GM23338 (cell line): Measurements from ENCODE around the gene EHD3. TPM values are rescaled to one million over a fixed set of nuclear protein-coding genes. Genes with fewer than 3 reads are reported as not detected.

Experiments used
- ATAC-seq: fragments of 200-7000 bp; cut with Tn5 transposase; 3 replicates; pipeline ENCODE4 v1.9.1; 2020
- DNase-seq: peaks from one replicate; pipeline ENCODE4 v3.0.0-alpha.2; 2015; ENCODE audit warnings: low spot score
- H2AFZ ChIP-seq: fragments of 200-600 bp; sonication (generic); 2 replicates; pipeline ENCODE4 v1.8.0; 2016; ENCODE audit warnings: antibody characterized with exemption, mild to moderate bottlenecking, moderate library complexity
- H3F3A ChIP-seq: fragments of 200-600 bp; sonication (generic); replicated peaks from 2 replicates; pipeline ENCODE4 v1.8.0; 2017; ENCODE audit warnings: antibody characterized with exemption, mixed run types, low read depth
- H3K27ac ChIP-seq: fragments of 200-600 bp; sonication (generic); 2 replicates; pipeline ENCODE4 v1.6.1; 2016; ENCODE audit warnings: low read depth
- H3K27me3 ChIP-seq: fragments of 200-600 bp; sonication (generic); 2 replicates; pipeline ENCODE4 v1.8.0; 2016; ENCODE audit warnings: mild to moderate bottlenecking, mixed run types, moderate library complexity; ENCODE audit not compliant: insufficient read depth
- H3K36me3 ChIP-seq: fragments of 200-600 bp; sonication (generic); 2 replicates; pipeline ENCODE4 v1.8.0; 2016; ENCODE audit warnings: mild to moderate bottlenecking; ENCODE audit not compliant: insufficient read depth
- H3K4me1 ChIP-seq: fragments of 200-600 bp; sonication (generic); 2 replicates; pipeline ENCODE4 v1.8.0; 2016; ENCODE audit warnings: mild to moderate bottlenecking, moderate library complexity; ENCODE audit not compliant: insufficient read depth
- H3K4me2 ChIP-seq: fragments of 200-600 bp; sonication (generic); 2 replicates; pipeline ENCODE4 v1.7.1; 2017; ENCODE audit warnings: mixed run types
- H3K4me3 ChIP-seq: fragments of 200-600 bp; sonication (generic); 2 replicates; pipeline ENCODE4 v1.6.1; 2016; ENCODE audit warnings: mixed run types
- H3K79me2 ChIP-seq: fragments of 200-600 bp; sonication (generic); replicated peaks from 2 replicates; pipeline ENCODE4 v1.8.0; 2017; ENCODE audit warnings: mild to moderate bottlenecking; ENCODE audit not compliant: insufficient read depth
- H3K9me2 ChIP-seq: fragments of 200-600 bp; sonication (generic); 2 replicates; pipeline ENCODE4 v1.8.0; 2017; ENCODE audit not compliant: insufficient read depth
- H4K20me1 ChIP-seq: fragments of 200-600 bp; sonication (generic); replicated peaks from 2 replicates; pipeline ENCODE4 v1.8.0; 2017; ENCODE audit warnings: mild to moderate bottlenecking; ENCODE audit not compliant: insufficient read depth
- H3K27ac Mint-ChIP-seq: 2 replicates; pipeline ENCODE4 v1.8.0; 2020; ENCODE audit warnings: inconsistent platforms, mild to moderate bottlenecking, moderate library complexity, mixed read lengths
- H3K27me3 Mint-ChIP-seq: 3 replicates; pipeline ENCODE4 v1.8.0; 2022; ENCODE audit warnings: low read depth, mild to moderate bottlenecking, moderate library complexity, mixed read lengths, inconsistent platforms; ENCODE audit not compliant: insufficient read depth, poor library complexity
- H3K36me3 Mint-ChIP-seq: 3 replicates; pipeline ENCODE4 v1.8.0; 2021; ENCODE audit warnings: low read depth, mild to moderate bottlenecking, inconsistent platforms, moderate library complexity, mixed read lengths
- H3K4me1 Mint-ChIP-seq: 3 replicates; pipeline ENCODE4 v1.8.0; 2020; ENCODE audit warnings: mild to moderate bottlenecking, inconsistent platforms, mixed read lengths
- H3K4me3 Mint-ChIP-seq: 3 replicates; pipeline ENCODE4 v1.8.0; 2021; ENCODE audit warnings: moderate library complexity, mild to moderate bottlenecking, inconsistent platforms, mixed read lengths
- H3K9me3 Mint-ChIP-seq: 3 replicates; pipeline ENCODE4 v1.8.0; 2020; ENCODE audit warnings: moderate library complexity, mild to moderate bottlenecking, inconsistent platforms, mixed read lengths
- CREB1 ChIP-seq: fragments of 250-450 bp; sonication (Bioruptor Pico); IDR thresholded peaks from 2 replicates; pipeline ENCODE4 v1.5.0; 2020; ENCODE audit warnings: low read depth, mild to moderate bottlenecking, moderate library complexity
- CTCF ChIP-seq, 2 experiments: fragments of 200-600 bp in 1 of 2; sonication (generic) in 1 of 2; conservative IDR thresholded peaks; 2 replicates each; pipeline versions ENCODE4 v1.5.1 to v1.6.1; 2016 to 2017; ENCODE audit warnings: antibody characterized with exemption in 2 of 2, low read depth in 2 of 2, mild to moderate bottlenecking in 2 of 2, moderate library complexity in 1 of 2
- ETS1 ChIP-seq: IDR thresholded peaks from 2 replicates; pipeline ENCODE4 v1.6.1; 2016; ENCODE audit warnings: antibody characterized with exemption
- EZH2 ChIP-seq: fragments of 200-600 bp; sonication (generic); IDR thresholded peaks from one replicate; pipeline ENCODE4 v1.8.0; 2017; ENCODE audit warnings: antibody characterized with exemption, mild to moderate bottlenecking, low read depth; ENCODE audit not compliant: unreplicated experiment
- EZH2phosphoT487 ChIP-seq: fragments of 200-600 bp; sonication (generic); IDR thresholded peaks from one replicate; pipeline ENCODE4 v1.8.1; 2018; ENCODE audit warnings: antibody characterized with exemption; ENCODE audit not compliant: unreplicated experiment
- JUNB ChIP-seq: IDR thresholded peaks from one replicate; pipeline ENCODE4 v1.6.1; 2016; ENCODE audit warnings: antibody characterized with exemption; ENCODE audit not compliant: unreplicated experiment
- NANOG ChIP-seq: IDR thresholded peaks from 2 replicates; pipeline ENCODE4 v1.6.1; 2016; ENCODE audit warnings: antibody characterized with exemption, borderline replicate concordance
- POLR2AphosphoS5 ChIP-seq: IDR thresholded peaks from 2 replicates; pipeline ENCODE4 v1.6.1; 2016; ENCODE audit warnings: antibody characterized with exemption, low read depth
- REST ChIP-seq: IDR thresholded peaks from one replicate; pipeline ENCODE4 v1.6.1; 2018; ENCODE audit warnings: antibody characterized with exemption; ENCODE audit not compliant: unreplicated experiment
- STAT1 ChIP-seq: IDR thresholded peaks from one replicate; pipeline ENCODE4 v1.6.1; 2016; ENCODE audit warnings: antibody characterized with exemption; ENCODE audit not compliant: unreplicated experiment
- ZNF114 ChIP-seq: fragments of 250-450 bp; sonication (Bioruptor Pico); IDR thresholded peaks from 2 replicates; pipeline ENCODE4 v1.5.0; 2020; ENCODE audit warnings: mild to moderate bottlenecking, moderate library complexity
- ZNF331 ChIP-seq: fragments of 250-450 bp; sonication (Bioruptor Pico); IDR thresholded peaks from 2 replicates; pipeline ENCODE4 v1.5.0; 2020; ENCODE audit warnings: low read depth, mild to moderate bottlenecking, moderate library complexity
- ZNF462 ChIP-seq: fragments of 250-450 bp; sonication (Bioruptor Pico); IDR thresholded peaks from 2 replicates; pipeline ENCODE4 v1.5.0; 2020; ENCODE audit warnings: mild to moderate bottlenecking, moderate library complexity
- polyA plus RNA-seq: library from polyadenylated mRNA; unstranded; fragments of >200 nt; fragmentation: Nextera tagmentation; extraction: Ambion mirVana; gene quantifications from 2 replicates; pipeline ENCODE4 v1.2.1, GENCODE V29; 2016
- total RNA-seq: library from RNA; depleted of rRNA; stranded (reverse); fragments of >200 nt; shearing (Covaris generic); gene quantifications from 2 replicates; pipeline ENCODE4 v1.2.3, GENCODE V29; 2014

Gene EHD3
- total and polyA plus RNA-seq, 2 experiments from 2014 or later: 3.3 to 12.6 TPM

- Mint-ChIP-seq H3K9me3 (no peaks in the 10 kb centered on the region), H3K4me3 (no peak overlapping the region), H3K4me1 (peaks cover 10% of the 10 kb centered on the region), H3K27ac (no peak overlapping the region), H3K27me3 (peaks cover 3% of the 10 kb centered on the region), H3K36me3 (no peaks in the 10 kb centered on the region)
- Histone ChIP-seq H3K9me2 (peaks cover 9% of the 10 kb centered on the region; the same call in 1 of the 2 replicates), H3K79me2 (no peaks in the 10 kb centered on the region), H3F3A (no peaks in the 10 kb centered on the region), H3K4me1 (peaks cover 3% of the 10 kb centered on the region; the same call in 1 of the 2 replicates), H3K4me2 (no peak overlapping the region), H3K27me3 (no peaks in the 10 kb centered on the region), H3K27ac (no peak overlapping the region), H2AFZ (no peak overlapping the region), H3K36me3 (no peaks in the 10 kb centered on the region), H3K4me3 (no peak overlapping the region), H4K20me1 (no peaks in the 10 kb centered on the region)
- no peak for ATAC-seq
- TF ChIP-seq ETS1 (no peak), ZNF462 (no peak), POLR2AphosphoS5 (no peak), CTCF (conservative IDR thresholded peaks at IDR 0.05; ENCODE audit: low read depth in 2 of 2) (no peak), STAT1 (no peak), ZNF114 (CRISPR knock-in tag) (no peak), EZH2phosphoT487 (no peak), JUNB (no peak), EZH2 (no peak), CREB1 (CRISPR knock-in tag) (no peak), REST (no peak), ZNF331 (CRISPR knock-in tag) (no peak), NANOG (no peak)
- no peak for DNase-seq
Measured at GRCh38 chr2:31282634-31283033, 48.7 kb downstream of the EHD3 start.
